Measurements from ENCODE around the gene FARS2.

GRCh38 chr6:5776104-5776503, 514.8 kb downstream of the FARS2 start:
- no peak for TF ChIP-seq CTCF (IDR thresholded peaks at IDR 0.05)
- TF ChIP-seq POLR2A (IDR thresholded peaks at IDR 0.05), result no peak

Measured in esophagus squamous epithelium (tissue), 4 donors.